Prostate gland (tissue), 2 donors: ENCODE measurements around the gene GALNT6. TPM values are rescaled to one million over a fixed set of nuclear protein-coding genes. Genes with fewer than 3 reads are reported as not detected.

Experiments
- DNase-seq: peaks from one replicate; pipeline ENCODE4 v3.0.0-alpha.2; 2019; ENCODE audit warnings: low spot score
- H3K27ac ChIP-seq, 2 donors: fragments of 200-600 bp; sonication (generic); 2 replicates each; pipeline ENCODE4 v1.5.1; 2017 to 2019
- H3K27me3 ChIP-seq: fragments of 200-600 bp; sonication (generic); replicated peaks from 2 replicates; pipeline ENCODE4 v1.5.1; 2019; ENCODE audit not compliant: insufficient read depth
- H3K36me3 ChIP-seq, 2 donors: fragments of 200-600 bp; sonication (generic); 1 replicate in 1 of 2; 2 replicates in 1 of 2; pipeline versions ENCODE4 v1.5.1 to v1.8.1; 2017 to 2019
- H3K4me1 ChIP-seq: fragments of 200-600 bp; sonication (generic); replicated peaks from 2 replicates; pipeline ENCODE4 v1.5.1; 2019
- H3K4me3 ChIP-seq, 2 donors: fragments of 200-600 bp; sonication (generic); 2 replicates each; pipeline ENCODE4 v1.5.1; 2017 to 2019
- H3K9me3 ChIP-seq: fragments of 200-600 bp; sonication (generic); 2 replicates; pipeline ENCODE4 v1.5.1; 2017
- CTCF ChIP-seq, 4 experiments: fragments of 200-600 bp in 2 of 4; fragments of 450-650 bp in 2 of 4; sonication (generic) in 2 of 4; IDR thresholded peaks; 1 replicate in 3 of 4; 2 replicates in 1 of 4; pipeline ENCODE4 v1.5.1; 2016 to 2019; ENCODE audit warnings: antibody characterized with exemption in 4 of 4, mild to moderate bottlenecking in 2 of 4, moderate library complexity in 2 of 4
- POLR2A ChIP-seq: fragments of 450-650 bp; IDR thresholded peaks from one replicate; pipeline ENCODE4 v1.6.1; 2016; ENCODE audit warnings: antibody characterized with exemption, mild to moderate bottlenecking
- POLR2AphosphoS5 ChIP-seq: sonication (generic); formaldehyde crosslinking; IDR thresholded peaks from one replicate; pipeline ENCODE4 v1.6.1; 2017; ENCODE audit warnings: antibody characterized with exemption
- WGBS: methylation state at CpG from one replicate; pipeline ENCODE4 v1.1.5; 2018; 5-methylcytosine and 5-hydroxymethylcytosine counted together
- intact Hi-C: fragments of 100-400 bp; cut with DNase I; formaldehyde crosslinking; loops from one replicate; pipeline ENCODE4 v1.14.2; 2022
- total RNA-seq, 2 donors: library from RNA; depleted of rRNA; stranded (reverse); fragments of >200 nt; gene quantifications; one replicate each; pipeline ENCODE4 v1.1.0, GENCODE V29; 2016

Gene GALNT6
- total RNA-seq, 2 donors from 2014 or later = 1.1 to 4.6 TPM

DNA sequence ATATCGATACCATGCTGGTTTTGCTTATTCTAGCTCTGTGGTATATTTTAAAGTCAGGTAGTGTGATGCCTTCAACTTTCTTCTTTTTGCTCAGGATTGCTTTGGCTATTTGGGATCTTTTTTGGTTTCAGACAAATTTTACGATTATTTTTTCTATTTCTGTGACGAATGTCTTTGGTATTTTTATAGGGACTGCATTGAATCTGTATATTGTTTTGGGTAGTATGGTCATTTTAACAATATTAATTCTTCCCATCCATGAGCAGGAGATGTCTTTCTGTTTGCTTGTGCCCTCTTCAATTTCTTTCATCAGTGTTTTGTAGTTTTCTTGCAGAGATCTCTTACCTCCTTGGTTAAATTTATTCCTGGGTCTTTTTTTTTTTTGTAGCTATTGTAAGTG, 22.6 kb upstream of the GALNT6 start:
- H3K36me3 ChIP-seq = no peaks in the 10 kb centered on the region

DNA sequence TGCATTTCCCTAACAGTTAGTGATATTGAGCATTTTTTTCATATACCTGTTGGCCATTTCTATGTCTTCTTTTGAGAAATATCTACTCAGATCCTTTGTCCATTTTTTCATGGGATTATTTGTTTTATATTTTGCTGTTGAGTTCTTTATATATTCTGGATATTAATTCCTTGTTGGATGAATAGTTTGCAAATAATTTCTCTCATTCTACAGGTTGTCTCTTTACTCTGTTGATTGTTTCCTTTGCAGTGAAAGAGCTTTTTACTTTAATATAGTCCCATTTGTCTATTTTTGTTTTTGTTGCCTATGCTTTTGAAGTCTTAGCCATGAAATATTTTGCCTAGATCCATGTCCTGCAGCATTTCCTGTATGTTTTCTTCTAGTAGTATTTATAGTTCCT, 21.9 kb upstream of the GALNT6 start:
- Histone ChIP-seq H3K27ac (no peak overlapping the region), H3K27me3 (no peaks in the 10 kb centered on the region), H3K4me1 (no peaks in the 10 kb centered on the region), H3K4me3 (no peak overlapping the region), H3K9me3 (no peaks in the 10 kb centered on the region), H3K36me3 (no peaks in the 10 kb centered on the region)
- no peak for TF ChIP-seq POLR2AphosphoS5
- no peak for TF ChIP-seq CTCF (IDR thresholded peaks at IDR 0.05)
- no peak for TF ChIP-seq POLR2A
- DNase-seq = no peak
- intact Hi-C loops = no loop called here

More for the DNA sequence above, 22.6 kb upstream of the GALNT6 start:
- no peaks in the 10 kb centered on the region for H3K27me3 ChIP-seq
- no peaks in the 10 kb centered on the region for H3K9me3 ChIP-seq
- TF ChIP-seq POLR2AphosphoS5 (no peak), POLR2A (no peak), CTCF (IDR thresholded peaks at IDR 0.05) (no peak)
- DNase-seq = no peak
- intact Hi-C loops = no loop called here
- WGBS = 77% methylated on average over 3 of the region's 3 CpGs
- no peaks in the 10 kb centered on the region for H3K4me1 ChIP-seq
- H3K27ac ChIP-seq = no peak overlapping the region
- H3K4me3 ChIP-seq = no peak overlapping the region

- no peak for DNase-seq
- TF ChIP-seq POLR2A (no peak), CTCF (IDR thresholded peaks at IDR 0.05) (no peak), POLR2AphosphoS5 (no peak)
- intact Hi-C loops = no loop called here
- Histone ChIP-seq H3K36me3 (no peaks in the 10 kb centered on the region), H3K27me3 (no peaks in the 10 kb centered on the region), H3K4me3 (no peak overlapping the region), H3K27ac (no peak overlapping the region), H3K4me1 (no peaks in the 10 kb centered on the region), H3K9me3 (no peaks in the 10 kb centered on the region)
- WGBS = 75% methylated on average over 8 of the region's 8 CpGs
Measured at GRCh38 chr12:51409846-51410245, 18.6 kb upstream of the GALNT6 start.

DNA sequence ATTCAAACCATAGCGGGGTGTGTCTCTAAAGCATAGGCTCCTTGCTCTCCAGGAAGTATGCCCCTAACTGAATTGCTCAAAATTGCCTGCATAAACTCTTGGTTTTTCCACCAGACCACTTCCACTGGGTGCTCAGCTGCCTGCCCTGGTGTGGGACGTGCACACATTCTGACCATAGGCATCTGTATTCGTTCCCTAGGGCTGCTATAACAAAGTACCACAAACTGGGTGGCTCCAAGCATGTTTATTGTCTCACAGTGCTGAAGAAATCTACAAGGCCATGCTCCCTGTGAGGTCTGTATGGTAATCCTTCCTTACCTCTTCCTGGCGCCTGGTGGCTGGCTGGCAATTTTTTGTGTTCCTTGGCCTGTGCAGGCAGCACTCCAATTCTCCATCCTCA, 16.4 kb upstream of the GALNT6 start:
- Histone ChIP-seq H3K4me1 (no peaks in the 10 kb centered on the region), H3K9me3 (no peaks in the 10 kb centered on the region), H3K36me3 (no peaks in the 10 kb centered on the region), H3K27me3 (no peaks in the 10 kb centered on the region), H3K4me3 (no peak overlapping the region), H3K27ac (no peak overlapping the region)
- 71% methylated on average over 4 of the region's 4 CpGs for WGBS
- DNase-seq = no peak
- intact Hi-C loops = no loop called here
- no peak for TF ChIP-seq POLR2AphosphoS5
- no peak for TF ChIP-seq POLR2A
- TF ChIP-seq CTCF (IDR thresholded peaks at IDR 0.05) = no peak

DNA sequence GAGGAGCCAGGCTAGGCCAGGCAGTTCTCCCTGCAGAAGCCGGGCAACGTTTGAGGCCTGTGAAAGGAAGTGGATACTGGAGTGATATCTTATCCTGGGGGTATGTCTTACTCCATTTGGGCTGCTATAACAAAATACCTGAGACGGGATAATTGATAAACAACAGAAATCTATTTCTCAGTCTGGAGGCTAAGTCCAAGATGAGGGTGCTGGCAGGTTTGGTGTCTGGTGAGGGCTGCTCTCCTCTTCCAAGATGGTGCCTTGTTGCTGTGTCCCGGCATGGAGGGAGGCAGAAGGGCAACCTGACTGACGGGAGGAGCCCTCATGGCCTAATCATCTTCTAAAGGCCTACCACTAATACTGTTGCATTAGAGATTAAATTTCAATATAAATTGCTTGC, 15.7 kb upstream of the GALNT6 start:
- WGBS = 89% methylated on average over 5 of the region's 5 CpGs
- no peak for TF ChIP-seq POLR2AphosphoS5
- Histone ChIP-seq H3K36me3 (no peaks in the 10 kb centered on the region), H3K9me3 (no peaks in the 10 kb centered on the region), H3K4me1 (no peaks in the 10 kb centered on the region), H3K27ac (no peak overlapping the region), H3K27me3 (no peaks in the 10 kb centered on the region), H3K4me3 (no peak overlapping the region)
- DNase-seq = no peak
- intact Hi-C loops = no loop called here
